ENCODE results near the gene PRCC. TPM values are rescaled to one million over a fixed set of nuclear protein-coding genes. Genes with fewer than 3 reads are reported as not detected.

Gene PRCC
- total and polyA plus RNA-seq, 2 of the 4 experiments (the other 2 are of a cell fraction), result 10.6 to 59.6 TPM

DNA sequence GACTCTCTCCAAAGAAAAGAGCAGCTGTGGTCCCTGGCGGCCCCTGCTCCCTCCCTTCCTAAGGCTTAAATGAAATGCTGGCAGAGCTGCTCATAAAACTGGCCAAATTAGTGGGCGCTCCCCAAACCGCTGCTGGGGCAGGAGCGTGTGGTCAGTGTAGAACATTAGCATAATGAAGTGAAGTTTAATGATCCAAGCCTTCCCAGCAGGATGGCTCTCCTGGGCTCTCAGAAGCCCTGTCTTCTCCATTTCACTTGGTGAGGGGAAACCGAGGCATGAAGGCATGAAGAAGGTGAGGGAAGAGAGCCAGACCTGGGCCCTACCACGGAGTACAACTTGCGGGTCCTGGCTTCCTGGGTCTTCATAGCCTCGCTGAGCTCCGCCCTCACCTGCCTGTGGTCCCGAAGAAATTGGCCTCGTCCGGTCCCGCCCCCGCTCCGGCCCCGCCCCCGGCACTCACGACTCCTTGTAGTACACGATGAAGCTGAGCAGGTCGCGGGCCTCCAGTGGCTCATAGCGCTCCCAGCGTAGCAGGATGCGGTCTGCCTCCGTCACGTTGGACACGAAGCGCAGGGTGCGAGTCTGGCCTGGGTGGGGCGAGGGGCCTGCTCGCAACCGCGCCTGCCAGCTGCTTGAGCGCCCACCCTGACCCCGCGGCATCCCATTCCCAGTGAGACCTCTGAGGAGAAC is 81.3 kb downstream of the PRCC start:
- Histone ChIP-seq H4K91ac (ENCODE audit: insufficient read depth, low read depth, low read length) (no peak overlapping the region), H2AK5ac (ENCODE audit: low read depth, low read length) (no peak overlapping the region), H3K4me1 (ENCODE audit: control insufficient read depth, insufficient read depth, low read length) (peaks cover 3% of the 10 kb centered on the region; the same call in 1 of the 2 replicates), H2BK120ac (ENCODE audit: low read depth, low read length) (no peak overlapping the region), H2BK20ac (ENCODE audit: low read depth, low read length) (no peak overlapping the region), H3K27me3 (ENCODE audit: control insufficient read depth, insufficient read depth, low read length) (peaks cover 87% of the 10 kb centered on the region), H3K4me2 (ENCODE audit: low read depth, low read length) (no peak overlapping the region), H3K56ac (ENCODE audit: extremely low read depth, insufficient read depth, low read length) (no peak overlapping the region), H3K9ac (ENCODE audit: low read depth, low read length) (no peak overlapping the region), H3K4me3 (ENCODE audit: insufficient read depth, low read depth, low read length) (no peak overlapping the region), H3K9me1 (ENCODE audit: insufficient read depth, low read length) (no peaks in the 10 kb centered on the region), H4K5ac (ENCODE audit: low read depth, low read length) (no peak overlapping the region), H3K9me3 (ENCODE audit: control insufficient read depth, insufficient read depth, low read length) (no peaks in the 10 kb centered on the region; the same call in 1 of the 2 replicates), H2BK15ac (ENCODE audit: low read depth, low read length) (no peak overlapping the region), H4K8ac (ENCODE audit: low read depth in 2 of 2, low read length in 2 of 2) (no peak overlapping the region), H3K23ac (ENCODE audit: low read depth, low read length) (no peak overlapping the region), H3K79me1 (ENCODE audit: low read depth in 1 of 2, low read length in 2 of 2) (no peaks in the 10 kb centered on the region), H3K27ac (ENCODE audit: insufficient read depth, low read length) (no peak overlapping the region), H4K20me1 (ENCODE audit: insufficient read depth, low read length) (peaks cover 4% of the 10 kb centered on the region; the same call in 1 of the 2 replicates), H3K14ac (replicated peaks; ENCODE audit: low read depth, low read length) (no peak overlapping the region), H3K36me3 (ENCODE audit: control insufficient read depth, insufficient read depth, low read length) (no peaks in the 10 kb centered on the region), H2AFZ (replicated peaks; ENCODE audit: low read length, poor library complexity) (peak overlapping the region; percentile 11), H3K18ac (ENCODE audit: low read depth, low read length) (no peak overlapping the region), H2AK9ac (replicated peaks; ENCODE audit: low read depth, low read length, poor library complexity) (no peak overlapping the region), H3K4ac (ENCODE audit: low read depth, low read length) (no peak overlapping the region), H2BK5ac (ENCODE audit: low read depth, low read length, poor library complexity, severe bottlenecking) (no peak overlapping the region)
- whole genome bisulfite sequencing, 2 experiments (ENCODE audit: extremely low coverage in 2 of 2, insufficient read length in 1 of 2), result 6% methylated on average over 26 of the region's 36 CpGs; no CpG with 5 or more reads in 1 of the 2 experiments
- in situ Hi-C loops (cut with MboI; ENCODE audit: low sequenced_read_pairs), result no loop called here
- dilution Hi-C loops (cut with HindIII; ENCODE audit: low sequenced_read_pairs, unreplicated experiment), result no loop called here
- CTCF ChIA-PET, result interaction anchor here (1.3 to 1.7 kb wide), 2 partner anchors 10 to 11 kb away, joined by 5 to 11 read pairs; partner anchors contain the start of genes INSRR and NTRK1
- TF ChIP-seq RAD21 (IDR thresholded peaks at IDR 0.05; ENCODE audit: low read length), result no peak
- TF ChIP-seq, protein P1, sequence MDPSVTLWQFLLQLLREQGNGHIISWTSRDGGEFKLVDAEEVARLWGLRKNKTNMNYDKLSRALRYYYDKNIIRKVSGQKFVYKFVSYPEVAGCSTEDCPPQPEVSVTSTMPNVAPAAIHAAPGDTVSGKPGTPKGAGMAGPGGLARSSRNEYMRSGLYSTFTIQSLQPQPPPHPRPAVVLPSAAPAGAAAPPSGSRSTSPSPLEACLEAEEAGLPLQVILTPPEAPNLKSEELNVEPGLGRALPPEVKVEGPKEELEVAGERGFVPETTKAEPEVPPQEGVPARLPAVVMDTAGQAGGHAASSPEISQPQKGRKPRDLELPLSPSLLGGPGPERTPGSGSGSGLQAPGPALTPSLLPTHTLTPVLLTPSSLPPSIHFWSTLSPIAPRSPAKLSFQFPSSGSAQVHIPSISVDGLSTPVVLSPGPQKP (IDR thresholded peaks at IDR 0.05; ENCODE audit: borderline replicate concordance, low read depth, low read length), result no peak
- no peak for TF ChIP-seq RFX5 (IDR thresholded peaks at IDR 0.05; ENCODE audit: low read depth, low read length)
- no peak for TF ChIP-seq MAZ (IDR thresholded peaks at IDR 0.05; ENCODE audit: borderline replicate concordance, low read depth, low read length)
- no peak for TF ChIP-seq FOS (IDR thresholded peaks at IDR 0.05; ENCODE audit: low read depth, low read length)
- no peak for TF ChIP-seq BHLHE40 (IDR thresholded peaks at IDR 0.05; ENCODE audit: low read depth, low read length)
- no peak for TF ChIP-seq SMC3 (IDR thresholded peaks at IDR 0.05; ENCODE audit: low read depth, low read length)
- TF ChIP-seq CHD1 (IDR thresholded peaks at IDR 0.05; ENCODE audit: low read depth, low read length), result no peak
- TF ChIP-seq, protein P2, sequence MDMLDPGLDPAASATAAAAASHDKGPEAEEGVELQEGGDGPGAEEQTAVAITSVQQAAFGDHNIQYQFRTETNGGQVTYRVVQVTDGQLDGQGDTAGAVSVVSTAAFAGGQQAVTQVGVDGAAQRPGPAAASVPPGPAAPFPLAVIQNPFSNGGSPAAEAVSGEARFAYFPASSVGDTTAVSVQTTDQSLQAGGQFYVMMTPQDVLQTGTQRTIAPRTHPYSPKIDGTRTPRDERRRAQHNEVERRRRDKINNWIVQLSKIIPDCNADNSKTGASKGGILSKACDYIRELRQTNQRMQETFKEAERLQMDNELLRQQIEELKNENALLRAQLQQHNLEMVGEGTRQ (IDR thresholded peaks at IDR 0.05; ENCODE audit: low read depth, low read length), result no peak
- no peak for TF ChIP-seq RCOR1 (IDR thresholded peaks at IDR 0.05; ENCODE audit: insufficient replicate concordance, low read length)
- no peak for TF ChIP-seq CTCF (conservative IDR thresholded peaks at IDR 0.05; ENCODE audit: low read depth, low read length)
- no peak for TF ChIP-seq CEBPB (IDR thresholded peaks at IDR 0.05; ENCODE audit: low read depth, low read length)
- POLR2A ChIA-PET (ENCODE audit: unreplicated experiment), result no interaction called here
- BruUV-seq (replicated peaks), result no TSS peak
- intact Hi-C loops (cut with micrococcal nuclease), result no loop called here
- ATAC-seq (ENCODE audit: low read depth) (no peak), DNase-seq (no peak)

Data from IMR-90 (cell line).